Endothelial cell of umbilical vein (primary cell): Measurements from ENCODE around the gene INMT.

ENCODE experiments used
- CTCF ChIP-seq, 2 donors: IDR thresholded peaks; 1 replicate in 1 of 2; 2 replicates in 1 of 2; pipeline ENCODE4 v1.5.1; 2011; ENCODE audit warnings: low read length in 2 of 2, mild to moderate bottlenecking in 2 of 2, moderate library complexity in 2 of 2, control low read depth in 1 of 2, inconsistent platforms in 1 of 2, low read depth in 1 of 2; ENCODE audit not compliant: insufficient read depth in 1 of 2; ENCODE audit errors: extremely low read depth in 1 of 2
- EZH2 ChIP-seq: IDR thresholded peaks from 2 replicates; pipeline ENCODE4 v1.6.1; 2012; ENCODE audit warnings: borderline replicate concordance, low read depth, mild to moderate bottlenecking, moderate library complexity, low read length, inconsistent platforms; ENCODE audit not compliant: severe bottlenecking
- FOS ChIP-seq: IDR thresholded peaks from 2 replicates; pipeline ENCODE4 v1.6.1; 2011; ENCODE audit warnings: mild to moderate bottlenecking, low read length, moderate library complexity, borderline replicate concordance; ENCODE audit not compliant: insufficient read depth
- GATA2 ChIP-seq: IDR thresholded peaks from 2 replicates; pipeline ENCODE4 v1.7.0; 2011; ENCODE audit warnings: low read depth, mild to moderate bottlenecking, moderate library complexity, mixed read lengths, low read length; ENCODE audit not compliant: insufficient read length, insufficient read depth
- JUN ChIP-seq: IDR thresholded peaks from 2 replicates; pipeline ENCODE4 v1.6.1; 2011; ENCODE audit warnings: borderline replicate concordance, low read depth; ENCODE audit not compliant: insufficient read length, insufficient read depth
- MYC ChIP-seq: IDR thresholded peaks from one replicate; pipeline ENCODE4 v1.6.1; 2011; ENCODE audit warnings: mild to moderate bottlenecking, low read depth, low read length
- POLR2A ChIP-seq: IDR thresholded peaks from 2 replicates; pipeline ENCODE4 v1.6.1; 2012; ENCODE audit warnings: low read depth, mild to moderate bottlenecking, control low read depth, low read length
- POLR2AphosphoS5 ChIP-seq: IDR thresholded peaks from 2 replicates; pipeline ENCODE4 v1.6.1; 2012; ENCODE audit warnings: low read depth, mild to moderate bottlenecking, control low read depth, low read length, moderate library complexity; ENCODE audit not compliant: insufficient read depth

GRCh38 chr7:30739691-30740090, 12.2 kb upstream of the INMT start:
- TF ChIP-seq CTCF (IDR thresholded peaks at IDR 0.05; ENCODE audit: extremely low read depth in 1 of 2, insufficient read depth in 1 of 2, low read depth in 1 of 2, low read length in 2 of 2): no peak
- no peak for TF ChIP-seq GATA2
- no peak for TF ChIP-seq POLR2AphosphoS5
- TF ChIP-seq JUN: no peak
- TF ChIP-seq POLR2A: no peak
- TF ChIP-seq FOS: no peak
- TF ChIP-seq EZH2: no peak
- TF ChIP-seq MYC: no peak
